ENCODE results near the gene STPG2. TPM values are rescaled to one million over a fixed set of nuclear protein-coding genes. Genes with fewer than 3 reads are reported as not detected.

The STPG2 gene
- total RNA-seq, 2 donors from 2014 or later, result not detected

DNA sequence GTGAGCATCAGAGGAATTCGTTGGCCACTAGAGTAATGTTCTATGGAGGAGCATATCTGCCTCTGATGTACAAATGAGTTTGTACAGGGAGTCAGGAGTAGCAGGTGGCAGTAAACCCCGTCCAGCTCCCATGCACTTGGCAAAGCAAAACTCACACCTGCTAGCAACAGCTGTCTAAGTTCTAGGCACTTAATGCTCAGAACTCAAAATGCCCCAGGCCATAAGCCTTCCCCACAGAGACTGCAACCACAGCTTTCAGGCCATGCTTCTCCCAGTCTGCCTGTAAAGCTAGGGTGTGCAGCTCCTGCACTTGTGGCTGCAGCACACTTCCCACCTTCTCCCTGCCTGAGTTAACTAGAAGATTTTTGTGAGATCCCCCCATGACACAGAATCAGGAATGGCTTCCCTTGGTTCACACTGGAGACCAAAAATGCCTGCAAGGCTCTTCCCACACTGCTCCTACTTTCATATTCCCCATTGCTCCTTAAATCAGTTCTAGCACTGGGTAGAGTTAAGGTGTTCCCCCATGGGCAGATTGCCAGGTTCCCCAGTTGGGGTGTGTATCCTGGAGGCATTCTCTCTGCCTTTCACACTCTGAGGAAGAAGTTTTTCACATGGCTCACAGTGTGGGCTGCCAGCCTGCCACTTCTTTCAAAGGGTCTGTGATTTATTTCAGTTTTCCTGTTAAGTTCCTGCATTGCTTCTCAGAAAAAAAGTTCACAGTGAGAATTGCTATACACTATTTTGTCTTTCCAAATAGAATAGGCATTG, 189.9 kb downstream of the STPG2 start:
- H3K4me1 ChIP-seq (ENCODE audit: control insufficient read depth in 1 of 2, low read depth in 2 of 2), result no peaks in the 10 kb centered on the region
- DNase-seq (ENCODE audit: low spot score) (no peak), ATAC-seq (ENCODE audit: insufficient number of reproducible peaks, low FRiP score, low read depth) (no peak)
- no peaks in the 10 kb centered on the region for H3K9me3 ChIP-seq
- TF ChIP-seq, protein P1, sequence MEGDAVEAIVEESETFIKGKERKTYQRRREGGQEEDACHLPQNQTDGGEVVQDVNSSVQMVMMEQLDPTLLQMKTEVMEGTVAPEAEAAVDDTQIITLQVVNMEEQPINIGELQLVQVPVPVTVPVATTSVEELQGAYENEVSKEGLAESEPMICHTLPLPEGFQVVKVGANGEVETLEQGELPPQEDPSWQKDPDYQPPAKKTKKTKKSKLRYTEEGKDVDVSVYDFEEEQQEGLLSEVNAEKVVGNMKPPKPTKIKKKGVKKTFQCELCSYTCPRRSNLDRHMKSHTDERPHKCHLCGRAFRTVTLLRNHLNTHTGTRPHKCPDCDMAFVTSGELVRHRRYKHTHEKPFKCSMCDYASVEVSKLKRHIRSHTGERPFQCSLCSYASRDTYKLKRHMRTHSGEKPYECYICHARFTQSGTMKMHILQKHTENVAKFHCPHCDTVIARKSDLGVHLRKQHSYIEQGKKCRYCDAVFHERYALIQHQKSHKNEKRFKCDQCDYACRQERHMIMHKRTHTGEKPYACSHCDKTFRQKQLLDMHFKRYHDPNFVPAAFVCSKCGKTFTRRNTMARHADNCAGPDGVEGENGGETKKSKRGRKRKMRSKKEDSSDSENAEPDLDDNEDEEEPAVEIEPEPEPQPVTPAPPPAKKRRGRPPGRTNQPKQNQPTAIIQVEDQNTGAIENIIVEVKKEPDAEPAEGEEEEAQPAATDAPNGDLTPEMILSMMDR (IDR thresholded peaks at IDR 0.05), result no peak
- H3K27ac ChIP-seq, result no peak overlapping the region
- no peak overlapping the region for H3K4me3 ChIP-seq
- no peaks in the 10 kb centered on the region for H3K27me3 ChIP-seq (replicated peaks; ENCODE audit: insufficient read depth)
- H3K36me3 ChIP-seq, result no peaks in the 10 kb centered on the region

DNA sequence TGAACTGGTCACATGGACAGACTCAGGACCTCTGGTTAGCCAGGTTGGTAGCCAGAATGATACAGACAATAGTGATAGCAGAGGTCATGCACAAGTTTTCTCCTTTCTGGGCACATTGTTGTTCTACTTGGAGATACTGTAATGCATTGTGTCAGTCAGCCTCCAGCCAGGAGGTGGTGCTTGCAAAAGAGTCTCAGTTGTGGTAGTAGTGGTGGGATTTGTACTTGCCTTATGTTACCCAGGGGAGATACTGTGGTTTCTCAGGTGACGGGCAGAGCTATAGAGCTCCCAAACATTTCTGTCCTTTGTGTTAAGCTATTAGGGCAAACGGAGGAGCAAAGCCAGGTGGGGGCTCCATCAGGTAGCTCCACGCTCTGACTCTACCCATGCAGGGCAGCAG, 190.5 kb downstream of the STPG2 start:
- H3K27ac ChIP-seq, result no peak overlapping the region
- H3K27me3 ChIP-seq (replicated peaks; ENCODE audit: insufficient read depth), result no peaks in the 10 kb centered on the region
- ATAC-seq (ENCODE audit: insufficient number of reproducible peaks, low FRiP score, low read depth) (no peak), DNase-seq (ENCODE audit: low spot score) (no peak)
- no peaks in the 10 kb centered on the region for H3K9me3 ChIP-seq
- no peaks in the 10 kb centered on the region for H3K36me3 ChIP-seq
- no peak overlapping the region for H3K4me3 ChIP-seq
- no peaks in the 10 kb centered on the region for H3K4me1 ChIP-seq (ENCODE audit: control insufficient read depth in 1 of 2, low read depth in 2 of 2)
- TF ChIP-seq, protein P1 (IDR thresholded peaks at IDR 0.05), result no peak

DNA sequence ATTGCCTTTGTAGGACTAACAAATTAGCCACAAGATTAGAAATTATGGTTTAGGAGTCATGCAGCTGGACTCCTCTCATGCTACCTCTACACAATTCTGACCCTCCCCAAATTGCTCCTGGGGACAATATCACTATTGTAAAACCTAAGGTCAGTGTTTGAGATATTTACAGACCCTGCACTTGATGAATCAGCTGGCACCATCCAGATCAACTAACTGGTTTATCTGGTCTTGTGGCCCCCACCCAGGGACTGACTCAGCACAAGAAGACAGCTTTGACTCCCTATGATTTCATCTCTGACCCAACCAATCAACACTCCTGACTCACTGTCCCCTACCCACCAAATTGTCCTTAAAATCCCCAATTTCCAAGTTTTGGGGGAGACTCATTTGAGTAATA, 192.4 kb downstream of the STPG2 start:
- no peak for ATAC-seq (ENCODE audit: insufficient number of reproducible peaks, low FRiP score, low read depth)
- Histone ChIP-seq H3K9me3 (no peaks in the 10 kb centered on the region), H3K27me3 (replicated peaks; ENCODE audit: insufficient read depth) (no peaks in the 10 kb centered on the region), H3K36me3 (no peaks in the 10 kb centered on the region), H3K27ac (no peak overlapping the region), H3K4me1 (ENCODE audit: control insufficient read depth in 1 of 2, low read depth in 2 of 2) (no peaks in the 10 kb centered on the region), H3K4me3 (no peak overlapping the region)
- no peak for DNase-seq (ENCODE audit: low spot score)
- TF ChIP-seq, protein P1 (IDR thresholded peaks at IDR 0.05), result no peak

DNA sequence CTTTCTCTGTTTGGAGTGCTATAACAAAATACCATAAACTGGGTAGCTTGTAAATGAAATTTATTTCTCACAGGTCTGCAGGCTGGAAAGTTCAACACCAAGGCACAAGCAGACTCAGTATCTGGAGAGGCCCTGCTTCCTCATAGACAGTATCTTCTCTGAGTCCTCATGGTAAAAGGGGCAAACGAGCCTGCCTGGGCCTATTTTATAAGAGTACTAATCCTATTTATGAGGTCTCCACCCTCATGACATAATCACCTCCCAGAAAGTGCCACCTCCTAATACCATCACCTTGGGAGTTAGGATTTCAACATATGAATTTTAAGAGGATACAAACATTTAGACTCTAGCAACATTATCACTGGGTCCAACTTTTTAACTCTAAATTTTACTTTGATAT, 200.3 kb downstream of the STPG2 start:
- TF ChIP-seq, protein P1 (IDR thresholded peaks at IDR 0.05), result no peak
- H3K4me3 ChIP-seq, result no peak overlapping the region
- no peaks in the 10 kb centered on the region for H3K4me1 ChIP-seq (ENCODE audit: control insufficient read depth in 1 of 2, low read depth in 2 of 2)
- ATAC-seq (ENCODE audit: insufficient number of reproducible peaks, low FRiP score, low read depth) (no peak), DNase-seq (ENCODE audit: low spot score) (no peak)
- peaks cover 11% of the 10 kb centered on the region for H3K9me3 ChIP-seq
- H3K27ac ChIP-seq, result no peak overlapping the region
- no peaks in the 10 kb centered on the region for H3K36me3 ChIP-seq
- no peaks in the 10 kb centered on the region for H3K27me3 ChIP-seq (replicated peaks; ENCODE audit: insufficient read depth)

DNA sequence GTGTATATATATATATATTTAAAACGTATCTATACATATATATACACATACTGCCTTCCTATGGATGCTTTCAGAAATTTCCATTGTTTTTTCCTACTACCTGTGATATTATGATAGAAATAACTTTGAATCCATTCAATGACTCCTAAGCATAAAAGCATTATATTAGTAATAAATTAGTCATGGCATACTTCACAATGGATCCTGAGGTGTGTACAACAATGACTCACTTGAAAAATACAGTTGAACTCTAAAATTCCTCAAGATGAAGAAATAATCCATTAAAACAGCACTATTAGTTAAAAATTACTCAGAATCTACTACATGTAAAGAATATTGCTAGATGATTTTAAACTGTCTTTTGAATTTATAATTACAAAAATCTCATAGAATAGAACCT, 201.1 kb downstream of the STPG2 start:
- Histone ChIP-seq H3K9me3 (peaks cover 15% of the 10 kb centered on the region), H3K36me3 (no peaks in the 10 kb centered on the region), H3K27me3 (replicated peaks; ENCODE audit: insufficient read depth) (no peaks in the 10 kb centered on the region), H3K27ac (no peak overlapping the region), H3K4me3 (no peak overlapping the region), H3K4me1 (ENCODE audit: control insufficient read depth in 1 of 2, low read depth in 2 of 2) (no peaks in the 10 kb centered on the region)
- DNase-seq (ENCODE audit: low spot score) (no peak), ATAC-seq (ENCODE audit: insufficient number of reproducible peaks, low FRiP score, low read depth) (no peak)
- TF ChIP-seq, protein P1 (IDR thresholded peaks at IDR 0.05), result no peak

All from thoracic aorta (tissue), 2 donors.